AG10803 (cell line): ENCODE measurements around the gene KCNH5.

Experiments used
- DNase-seq: peaks from one replicate; pipeline ENCODE4 v3.0.0; 2010; ENCODE audit warnings: low read depth
- H3K4me3 ChIP-seq: 2 replicates; pipeline ENCODE4 v1.5.1; 2011; ENCODE audit warnings: mild to moderate bottlenecking, low read length, control low read depth
- TF ChIP-seq, protein P1 (sequence below): conservative IDR thresholded peaks from 2 replicates; pipeline ENCODE4 v1.5.1; 2011; ENCODE audit warnings: mild to moderate bottlenecking, low read length, control low read depth, inconsistent platforms

The KCNH5 gene

DNA sequence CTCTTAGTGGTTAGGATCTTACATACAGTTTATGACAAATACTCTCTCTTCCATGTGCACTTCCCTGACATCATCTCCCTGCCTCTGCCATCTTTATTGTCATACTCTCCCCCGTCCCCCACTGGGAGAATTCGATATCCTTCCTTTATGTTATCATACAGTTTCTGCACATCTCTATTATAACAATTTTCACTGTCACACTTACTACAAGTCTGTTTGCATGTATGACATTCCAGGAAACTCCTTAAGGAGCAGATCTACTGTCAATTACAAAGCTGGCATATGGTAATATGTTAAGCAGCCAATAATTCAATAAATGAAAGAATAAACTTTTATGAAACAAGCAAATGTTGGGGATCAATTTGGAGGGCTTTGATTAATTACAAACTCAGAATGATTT, 91.1 kb downstream of the KCNH5 start:
- TF ChIP-seq, protein P1, sequence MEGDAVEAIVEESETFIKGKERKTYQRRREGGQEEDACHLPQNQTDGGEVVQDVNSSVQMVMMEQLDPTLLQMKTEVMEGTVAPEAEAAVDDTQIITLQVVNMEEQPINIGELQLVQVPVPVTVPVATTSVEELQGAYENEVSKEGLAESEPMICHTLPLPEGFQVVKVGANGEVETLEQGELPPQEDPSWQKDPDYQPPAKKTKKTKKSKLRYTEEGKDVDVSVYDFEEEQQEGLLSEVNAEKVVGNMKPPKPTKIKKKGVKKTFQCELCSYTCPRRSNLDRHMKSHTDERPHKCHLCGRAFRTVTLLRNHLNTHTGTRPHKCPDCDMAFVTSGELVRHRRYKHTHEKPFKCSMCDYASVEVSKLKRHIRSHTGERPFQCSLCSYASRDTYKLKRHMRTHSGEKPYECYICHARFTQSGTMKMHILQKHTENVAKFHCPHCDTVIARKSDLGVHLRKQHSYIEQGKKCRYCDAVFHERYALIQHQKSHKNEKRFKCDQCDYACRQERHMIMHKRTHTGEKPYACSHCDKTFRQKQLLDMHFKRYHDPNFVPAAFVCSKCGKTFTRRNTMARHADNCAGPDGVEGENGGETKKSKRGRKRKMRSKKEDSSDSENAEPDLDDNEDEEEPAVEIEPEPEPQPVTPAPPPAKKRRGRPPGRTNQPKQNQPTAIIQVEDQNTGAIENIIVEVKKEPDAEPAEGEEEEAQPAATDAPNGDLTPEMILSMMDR: no peak
- no peak overlapping the region for H3K4me3 ChIP-seq
- DNase-seq: no peak

- H3K4me3 ChIP-seq: no peak overlapping the region
- TF ChIP-seq, protein P1: no peak
- no peak for DNase-seq
Observed at GRCh38 chr14:62952226-62952625, 93.0 kb downstream of the KCNH5 start.

GRCh38 chr14:62947301-62947700, 98.0 kb downstream of the KCNH5 start:
- DNase-seq: no peak
- TF ChIP-seq, protein P1: no peak
- no peak overlapping the region for H3K4me3 ChIP-seq

DNA sequence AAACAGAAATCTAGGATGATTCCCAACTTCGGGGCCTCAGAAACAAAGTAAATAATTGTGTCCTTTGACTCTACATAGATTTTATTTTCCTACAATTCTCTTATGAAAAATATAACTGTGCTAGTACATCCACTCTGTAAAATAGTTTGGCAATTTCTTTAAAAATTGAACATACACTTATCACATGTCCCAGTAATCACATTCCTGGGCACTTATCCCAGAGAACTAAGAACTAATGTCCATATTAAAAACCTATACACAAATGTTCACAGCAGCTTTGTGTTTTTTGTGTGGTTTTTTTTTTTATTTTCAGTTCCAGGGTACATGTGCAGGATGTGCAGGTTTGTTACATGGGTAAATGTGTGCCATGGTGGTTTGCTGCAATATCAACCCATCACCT, 99.0 kb downstream of the KCNH5 start:
- no peak overlapping the region for H3K4me3 ChIP-seq
- no peak for DNase-seq
- TF ChIP-seq, protein P1: no peak

GRCh38 chr14:62943202-62943601, 102.1 kb downstream of the KCNH5 start:
- TF ChIP-seq, protein P1: no peak
- DNase-seq: no peak
- no peak overlapping the region for H3K4me3 ChIP-seq

DNA sequence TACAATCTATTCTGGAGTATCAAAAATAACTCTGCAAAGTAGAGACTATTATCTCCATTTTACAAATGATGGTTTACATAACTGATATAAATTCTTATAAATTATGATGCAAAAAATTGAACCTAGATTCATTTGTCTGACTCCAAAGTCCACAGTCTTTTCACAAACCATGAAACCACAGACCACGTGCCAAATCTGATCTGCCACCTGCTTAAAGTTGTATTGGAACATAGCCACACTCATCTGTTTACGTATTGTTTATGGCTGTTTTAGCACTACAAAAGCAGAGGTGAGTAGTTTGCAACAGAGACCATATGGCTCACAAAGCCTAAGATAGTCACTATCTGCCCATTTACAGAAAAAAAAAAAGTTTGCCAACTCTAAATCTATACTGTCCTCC, 105.3 kb downstream of the KCNH5 start:
- TF ChIP-seq, protein P1: no peak
- DNase-seq: no peak
- no peak overlapping the region for H3K4me3 ChIP-seq

DNA sequence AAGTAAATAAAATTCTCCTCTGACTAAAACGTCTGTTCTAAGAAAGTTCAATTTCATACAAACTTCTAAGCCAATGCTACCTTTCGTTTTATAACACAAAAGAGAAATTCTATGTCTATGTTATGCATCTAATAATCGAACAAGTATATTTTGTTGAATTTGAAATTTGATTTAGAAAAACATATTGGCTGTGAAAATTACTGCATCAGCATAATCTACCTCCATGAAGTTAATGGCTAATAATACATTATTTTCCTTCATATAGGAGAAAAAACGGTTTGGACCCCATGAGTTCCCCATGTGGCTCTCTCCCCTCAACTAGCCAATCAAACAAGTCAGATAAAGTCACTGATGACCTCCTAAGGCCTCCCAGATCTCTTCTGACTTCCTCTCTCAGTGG, 106.5 kb downstream of the KCNH5 start:
- TF ChIP-seq, protein P1: no peak
- no peak for DNase-seq
- H3K4me3 ChIP-seq: no peak overlapping the region
